Neuronal stem cell (in vitro differentiated cells): ENCODE measurements around the gene MALRD1.

Experiments used
- DNase-seq: peaks from one replicate; pipeline ENCODE4 v3.0.0-alpha.2; 2013; ENCODE audit warnings: low spot score
- H2AFZ ChIP-seq: one replicate; pipeline ENCODE4 v1.6.1; 2013; ENCODE audit warnings: mild to moderate bottlenecking, low read length, inconsistent platforms
- H2AK5ac ChIP-seq: 2 replicates; pipeline ENCODE4 v1.6.1; 2013; ENCODE audit warnings: low read depth, mild to moderate bottlenecking, inconsistent platforms, low read length, moderate library complexity, mixed read lengths
- H2BK120ac ChIP-seq: 2 replicates; pipeline ENCODE4 v1.6.1; 2013; ENCODE audit warnings: low read depth, mild to moderate bottlenecking, inconsistent platforms, low read length, moderate library complexity, mixed read lengths
- H2BK12ac ChIP-seq: one replicate; pipeline ENCODE4 v1.6.1; 2013; ENCODE audit warnings: low read length, inconsistent platforms
- H2BK15ac ChIP-seq: 2 replicates; pipeline ENCODE4 v1.6.1; 2013; ENCODE audit warnings: mild to moderate bottlenecking, low read length, inconsistent platforms, mixed read lengths
- H2BK5ac ChIP-seq: one replicate; pipeline ENCODE4 v1.6.1; 2013; ENCODE audit warnings: inconsistent platforms, mild to moderate bottlenecking, low read length, moderate library complexity
- H3K14ac ChIP-seq: one replicate; pipeline ENCODE4 v1.6.1; 2013; ENCODE audit warnings: low read length, inconsistent platforms
- H3K18ac ChIP-seq: 2 replicates; pipeline ENCODE4 v1.6.1; 2013; ENCODE audit warnings: low read length, inconsistent platforms
- H3K23ac ChIP-seq: 2 replicates; pipeline ENCODE4 v1.6.1; 2013; ENCODE audit warnings: low read depth, mild to moderate bottlenecking, mixed read lengths, low read length, inconsistent platforms; ENCODE audit not compliant: poor library complexity
- H3K27ac ChIP-seq: replicated peaks from 3 replicates; pipeline ENCODE4 v1.5.1; 2013; ENCODE audit warnings: low read length, inconsistent platforms
- H3K27me3 ChIP-seq, 3 experiments: 2 replicates each; pipeline ENCODE4 v1.6.1; 2013; ENCODE audit warnings: low read length in 3 of 3, mild to moderate bottlenecking in 2 of 3, inconsistent platforms in 1 of 3, low read depth in 1 of 3, mixed read lengths in 1 of 3, moderate library complexity in 1 of 3; ENCODE audit not compliant: control insufficient read depth in 3 of 3, insufficient read depth in 3 of 3
- H3K36me3 ChIP-seq, 2 donors: replicated peaks in 1 of 2; 2 replicates each; pipeline ENCODE4 v1.6.1; 2013; ENCODE audit warnings: low read length in 2 of 2; ENCODE audit not compliant: control insufficient read depth in 2 of 2, insufficient read depth in 2 of 2
- H3K4ac ChIP-seq: 2 replicates; pipeline ENCODE4 v1.6.1; 2013; ENCODE audit warnings: inconsistent platforms, mild to moderate bottlenecking, low read length, moderate library complexity
- H3K4me1 ChIP-seq, 2 donors: 1 replicate in 1 of 2; 2 replicates in 1 of 2; pipeline ENCODE4 v1.6.1; 2013; ENCODE audit warnings: low read length in 2 of 2, low read depth in 1 of 2; ENCODE audit not compliant: control insufficient read depth in 2 of 2, insufficient read depth in 1 of 2
- H3K4me2 ChIP-seq: one replicate; pipeline ENCODE4 v1.6.1; 2013; ENCODE audit warnings: mild to moderate bottlenecking, low read length, inconsistent platforms; ENCODE audit not compliant: insufficient read depth, poor library complexity, severe bottlenecking
- H3K4me3 ChIP-seq, 2 donors: 2 replicates each; pipeline ENCODE4 v1.5.1; 2013; ENCODE audit warnings: low read length in 2 of 2, mild to moderate bottlenecking in 2 of 2, inconsistent platforms in 1 of 2, moderate library complexity in 1 of 2
- H3K79me1 ChIP-seq: one replicate; pipeline ENCODE4 v1.6.1; 2013; ENCODE audit warnings: low read depth, mild to moderate bottlenecking, inconsistent platforms, low read length, moderate library complexity
- H3K9ac ChIP-seq: one replicate; pipeline ENCODE4 v1.6.1; 2013; ENCODE audit warnings: mild to moderate bottlenecking, low read depth, low read length, inconsistent platforms; ENCODE audit not compliant: poor library complexity
- H3K9me3 ChIP-seq, 2 donors: replicated peaks in 1 of 2; 2 replicates each; pipeline versions ENCODE3 to v1.6.1; 2013; ENCODE audit warnings: low read length in 2 of 2, mild to moderate bottlenecking in 2 of 2, inconsistent platforms in 1 of 2, low read depth in 1 of 2, mixed read lengths in 1 of 2, moderate library complexity in 1 of 2; ENCODE audit not compliant: control insufficient read depth in 2 of 2, insufficient read depth in 1 of 2
- H4K8ac ChIP-seq: one replicate; pipeline ENCODE4 v1.6.1; 2013; ENCODE audit warnings: low read depth, mild to moderate bottlenecking, inconsistent platforms, low read length, moderate library complexity
- H4K91ac ChIP-seq: one replicate; pipeline ENCODE4 v1.6.1; 2013; ENCODE audit warnings: low read length, low read depth, mild to moderate bottlenecking, inconsistent platforms; ENCODE audit not compliant: poor library complexity
- WGBS, 2 donors: extraction: QIAGEN DNeasy Blood & Tissue Kit; methylation state at CpG; one replicate each; pipeline ENCODE4 v1.1.7; 2013; ENCODE audit warnings: missing lambda C conversion rate in 2 of 2, mixed read lengths in 1 of 2; ENCODE audit not compliant: insufficient read length in 2 of 2, insufficient replicate concordance in 1 of 2; ENCODE audit errors: extremely low coverage in 2 of 2; 5-methylcytosine and 5-hydroxymethylcytosine counted together

Gene MALRD1

DNA sequence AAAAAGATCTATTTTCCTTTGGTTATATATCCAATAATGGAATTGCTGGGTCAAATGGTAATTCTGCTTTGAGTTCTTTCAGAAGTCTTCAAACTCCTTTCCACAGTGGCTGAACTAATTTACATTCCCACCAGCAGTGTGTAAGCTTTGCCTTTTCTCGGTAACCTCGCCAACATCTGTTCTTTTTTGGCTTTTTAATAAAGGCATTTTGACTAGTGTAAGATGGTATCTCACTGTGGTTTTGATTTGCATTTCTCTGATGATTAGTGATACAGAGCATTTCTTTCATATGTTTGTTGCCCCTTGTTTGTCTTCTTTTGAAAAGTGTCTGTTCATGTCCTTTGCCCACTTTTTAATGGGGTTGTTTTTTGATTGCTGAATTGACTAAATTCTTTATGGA is 285.0 kb downstream of the MALRD1 start:
- no peaks in the 10 kb centered on the region for H3K36me3 ChIP-seq
- no peak overlapping the region for H3K23ac ChIP-seq
- H3K4ac ChIP-seq: no peak overlapping the region
- no peaks in the 10 kb centered on the region for H3K79me1 ChIP-seq
- H3K18ac ChIP-seq: no peak overlapping the region
- no peak overlapping the region for H2BK120ac ChIP-seq
- no peak overlapping the region for H2BK15ac ChIP-seq
- H2BK5ac ChIP-seq: no peak overlapping the region
- H3K9ac ChIP-seq: no peak overlapping the region
- no peak overlapping the region for H3K4me2 ChIP-seq
- H4K91ac ChIP-seq: no peak overlapping the region
- H2BK12ac ChIP-seq: no peak overlapping the region
- H2AK5ac ChIP-seq: no peak overlapping the region
- no peaks in the 10 kb centered on the region for H3K9me3 ChIP-seq
- DNase-seq: no peak
- H2AFZ ChIP-seq: no peak overlapping the region
- H3K27me3 ChIP-seq: no peaks in the 10 kb centered on the region
- H3K27ac ChIP-seq: no peak overlapping the region
- WGBS, 2 donors: no CpG with 5 or more reads among the region's 2 CpGs
- no peak overlapping the region for H3K14ac ChIP-seq
- no peak overlapping the region for H4K8ac ChIP-seq
- H3K4me1 ChIP-seq: no peaks in the 10 kb centered on the region
- no peak overlapping the region for H3K4me3 ChIP-seq

DNA sequence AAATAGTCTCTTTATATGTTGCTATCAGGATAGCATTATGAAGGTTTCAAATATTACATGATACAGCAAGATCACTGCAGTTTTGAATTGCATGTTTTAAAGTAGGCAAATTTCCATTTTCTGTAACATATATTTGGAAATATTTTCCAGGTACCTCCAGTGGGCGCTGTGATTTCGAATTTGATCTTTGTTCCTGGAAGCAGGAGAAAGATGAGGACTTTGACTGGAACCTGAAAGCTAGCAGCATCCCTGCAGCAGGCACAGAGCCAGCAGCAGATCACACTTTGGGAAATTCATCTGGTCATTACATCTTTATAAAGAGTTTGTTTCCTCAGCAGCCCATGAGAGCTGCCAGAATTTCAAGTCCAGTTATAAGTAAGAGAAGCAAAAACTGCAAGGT is 299.0 kb downstream of the MALRD1 start:
- Histone ChIP-seq H3K36me3 (no peaks in the 10 kb centered on the region), H3K27me3 (no peaks in the 10 kb centered on the region), H2BK120ac (no peak overlapping the region), H3K9ac (no peak overlapping the region), H3K9me3 (no peaks in the 10 kb centered on the region), H2AK5ac (no peak overlapping the region), H3K4me2 (no peak overlapping the region), H3K4me1 (no peaks in the 10 kb centered on the region), H3K23ac (no peak overlapping the region), H2AFZ (no peak overlapping the region), H4K91ac (no peak overlapping the region), H3K14ac (no peak overlapping the region), H3K79me1 (no peaks in the 10 kb centered on the region), H3K18ac (no peak overlapping the region), H2BK5ac (no peak overlapping the region), H2BK15ac (no peak overlapping the region), H2BK12ac (no peak overlapping the region), H3K27ac (no peak overlapping the region), H3K4ac (no peak overlapping the region), H4K8ac (no peak overlapping the region), H3K4me3 (no peak overlapping the region)
- peak; percentile 2 for DNase-seq
- no CpG with 5 or more reads among the region's 2 CpGs for WGBS, 2 donors

DNA sequence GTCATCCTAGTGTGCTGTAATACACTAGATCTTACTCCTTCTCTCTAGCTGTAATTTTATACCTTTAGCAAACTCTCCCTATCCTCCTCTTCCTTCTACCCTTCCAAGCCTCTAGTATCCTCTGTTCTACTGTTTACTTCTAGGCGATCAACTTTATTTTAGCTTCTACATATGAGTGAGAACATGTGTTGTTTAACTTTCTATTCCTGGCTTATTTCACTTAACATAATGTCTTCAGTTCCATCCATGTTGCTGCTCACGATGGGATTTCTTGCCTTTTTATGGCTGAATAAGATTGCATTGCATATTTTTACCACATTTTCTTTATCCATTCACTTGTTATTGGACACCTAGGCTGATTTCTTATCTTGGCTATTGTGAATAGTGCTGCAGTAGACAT is 318.6 kb downstream of the MALRD1 start:
- Histone ChIP-seq H3K79me1 (no peaks in the 10 kb centered on the region), H2BK120ac (no peak overlapping the region), H3K4me2 (no peak overlapping the region), H3K23ac (no peak overlapping the region), H2AK5ac (no peak overlapping the region), H3K18ac (no peak overlapping the region), H3K4ac (no peak overlapping the region), H3K27me3 (no peaks in the 10 kb centered on the region), H3K9me3 (no peaks in the 10 kb centered on the region), H3K14ac (no peak overlapping the region), H3K4me1 (no peaks in the 10 kb centered on the region), H2AFZ (no peak overlapping the region), H3K27ac (no peak overlapping the region), H4K91ac (no peak overlapping the region), H2BK15ac (no peak overlapping the region), H3K4me3 (no peak overlapping the region), H3K36me3 (no peaks in the 10 kb centered on the region), H2BK5ac (no peak overlapping the region), H3K9ac (no peak overlapping the region), H4K8ac (no peak overlapping the region), H2BK12ac (no peak overlapping the region)
- WGBS, 2 donors: no CpG with 5 or more reads among the region's 2 CpGs
- no peak for DNase-seq

DNA sequence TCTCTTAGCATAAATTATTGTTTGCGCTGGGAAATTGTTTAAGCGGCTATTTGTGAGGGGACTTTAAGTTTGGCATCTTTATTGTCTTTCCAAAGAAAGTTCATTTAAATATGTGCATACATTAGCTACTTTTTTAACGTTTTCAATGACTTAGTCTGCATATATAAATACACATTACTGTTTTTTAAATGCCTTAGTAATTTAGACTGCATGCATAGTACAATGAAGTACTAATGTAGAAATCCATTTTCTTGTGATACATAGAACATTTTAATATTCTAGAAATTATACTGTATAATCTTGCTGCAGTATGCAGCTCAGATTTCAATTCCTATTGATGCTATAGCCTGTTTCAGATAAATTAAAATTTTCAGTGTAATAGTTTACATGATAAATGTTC is 325.4 kb downstream of the MALRD1 start:
- Histone ChIP-seq H3K9ac (no peak overlapping the region), H3K4me3 (no peak overlapping the region), H3K18ac (no peak overlapping the region), H2AK5ac (no peak overlapping the region), H2BK5ac (no peak overlapping the region), H3K14ac (no peak overlapping the region), H2AFZ (no peak overlapping the region), H4K91ac (no peak overlapping the region), H2BK12ac (no peak overlapping the region), H3K4me2 (no peak overlapping the region), H2BK15ac (no peak overlapping the region), H3K4ac (no peak overlapping the region), H3K79me1 (no peaks in the 10 kb centered on the region), H3K4me1 (no peaks in the 10 kb centered on the region), H2BK120ac (no peak overlapping the region), H3K36me3 (no peaks in the 10 kb centered on the region), H3K9me3 (no peaks in the 10 kb centered on the region), H4K8ac (no peak overlapping the region), H3K27me3 (no peaks in the 10 kb centered on the region), H3K27ac (no peak overlapping the region), H3K23ac (no peak overlapping the region)
- WGBS, 2 donors: no CpG with 5 or more reads among the region's 3 CpGs
- DNase-seq: no peak
